ENCODE data around the gene XAB2. TPM values are rescaled to one million over a fixed set of nuclear protein-coding genes. Genes with fewer than 3 reads are reported as not detected.

The XAB2 gene
- total RNA-seq, 4 donors from 2014 or later = 29.6 to 51.2 (median 31.1) TPM

GRCh38 chr19:7643031-7643415 lies 13.7 kb upstream of the XAB2 start:
- in situ Hi-C loops (cut with MboI; ENCODE audit: low sequenced_read_pairs in 4 of 4) = no loop called here
- no peak for ATAC-seq

GRCh38 chr19:7642295-7643030 lies 13.1 kb upstream of the XAB2 start:
- Histone ChIP-seq H3K9me3 (no peaks in the 10 kb centered on the region), H3K27ac (no peak overlapping the region), H3K4me1 (no peaks in the 10 kb centered on the region), H3K4me3 (no peak overlapping the region), H3K36me3 (no peaks in the 10 kb centered on the region), H3K27me3 (peaks cover 11 to 18% (median 12%) of the 10 kb centered on the region in 3 donors)
- no peak for DNase-seq
- intact Hi-C loops (cut with DNase I; ENCODE audit: low total_unique reads) = no loop called here
- no peak for ATAC-seq
- in situ Hi-C loops (cut with MboI; ENCODE audit: low sequenced_read_pairs in 4 of 4) = no loop called here
- TF ChIP-seq CTCF (IDR thresholded peaks at IDR 0.05 in 4 of 5, conservative IDR thresholded peaks at IDR 0.05 in 1 of 5) = no peak
- TF ChIP-seq POLR2A (IDR thresholded peaks at IDR 0.05) = no peak

More at GRCh38 chr19:7643031-7643415, 13.7 kb upstream of the XAB2 start:
- Histone ChIP-seq H3K27me3 (peaks cover 6 to 12% (median 7%) of the 10 kb centered on the region in 3 donors), H3K27ac (no peak overlapping the region), H3K36me3 (no peaks in the 10 kb centered on the region), H3K4me3 (no peak overlapping the region), H3K4me1 (no peaks in the 10 kb centered on the region), H3K9me3 (no peaks in the 10 kb centered on the region)
- no peak for DNase-seq
- TF ChIP-seq CTCF (IDR thresholded peaks at IDR 0.05 in 4 of 5, conservative IDR thresholded peaks at IDR 0.05 in 1 of 5) (no peak), POLR2A (IDR thresholded peaks at IDR 0.05) (no peak)
- intact Hi-C loops (cut with DNase I; ENCODE audit: low total_unique reads) = no loop called here

- ATAC-seq = no peak
- in situ Hi-C loops (cut with MboI; ENCODE audit: low sequenced_read_pairs in 4 of 4) = no loop called here
These were observed 12.2 kb upstream of the XAB2 start for GRCh38 chr19:7641290-7642276.

GRCh38 chr19:7640803-7641202 lies 11.5 kb upstream of the XAB2 start:
- DNase-seq = no peak
- H3K27ac ChIP-seq = no peak overlapping the region
- no peak for TF ChIP-seq CTCF (IDR thresholded peaks at IDR 0.05 in 4 of 5, conservative IDR thresholded peaks at IDR 0.05 in 1 of 5)
- no peak for TF ChIP-seq POLR2A (IDR thresholded peaks at IDR 0.05)
- intact Hi-C loops (cut with DNase I; ENCODE audit: low total_unique reads) = no loop called here
- in situ Hi-C loops (cut with MboI; ENCODE audit: low sequenced_read_pairs in 4 of 4) = no loop called here
- no peaks in the 10 kb centered on the region for H3K9me3 ChIP-seq
- ATAC-seq = no peak
- no peaks in the 10 kb centered on the region for H3K36me3 ChIP-seq
- H3K27me3 ChIP-seq = peaks cover 28 to 35% (median 29%) of the 10 kb centered on the region in 3 donors
- H3K4me3 ChIP-seq = no peak overlapping the region
- peaks cover 0 to under 1% of the 10 kb centered on the region in 2 donors for H3K4me1 ChIP-seq

More at GRCh38 chr19:7641290-7642276, 12.2 kb upstream of the XAB2 start:
- Histone ChIP-seq H3K4me1 (no peaks in the 10 kb centered on the region), H3K36me3 (no peaks in the 10 kb centered on the region), H3K27me3 (peaks cover 20 to 27% (median 21%) of the 10 kb centered on the region in 3 donors), H3K4me3 (no peak overlapping the region), H3K9me3 (no peaks in the 10 kb centered on the region), H3K27ac (no peak overlapping the region)
- intact Hi-C loops (cut with DNase I; ENCODE audit: low total_unique reads) = no loop called here
- TF ChIP-seq CTCF (IDR thresholded peaks at IDR 0.05 in 4 of 5, conservative IDR thresholded peaks at IDR 0.05 in 1 of 5) (no peak), POLR2A (IDR thresholded peaks at IDR 0.05) (no peak)
- DNase-seq = no peak
